ENCODE data around the gene TMEM150A. TPM values are rescaled to one million over a fixed set of nuclear protein-coding genes. Genes with fewer than 3 reads are reported as not detected.

Gene TMEM150A
- total RNA-seq, 1 experiment from 2014 or later = 19.3 TPM

GRCh38 chr2:85597241-85597640 lies 5.3 kb downstream of the TMEM150A start:
- Histone ChIP-seq H2BK20ac (ENCODE audit: low read depth, low read length, poor library complexity, severe bottlenecking) (no peak overlapping the region), H3K14ac (ENCODE audit: insufficient read depth, low read length) (no peak overlapping the region), H4K91ac (ENCODE audit: insufficient read length, low read depth, low read length) (no peak overlapping the region), H2BK5ac (ENCODE audit: insufficient read length, low read length) (no peak overlapping the region), H4K5ac (ENCODE audit: insufficient read length, low read depth, low read length) (no peak overlapping the region), H3K23me2 (ENCODE audit: insufficient read length, low read depth, low read length, poor library complexity, severe bottlenecking) (peaks cover 9% of the 10 kb centered on the region), H3K27ac (ENCODE audit: insufficient read length, low read depth, low read length) (no peak overlapping the region), H2BK12ac (ENCODE audit: insufficient read length, low read depth, low read length) (no peak overlapping the region), H3K4ac (ENCODE audit: low read depth, low read length) (no peak overlapping the region), H3K79me1 (ENCODE audit: insufficient read depth, low read depth, low read length, poor library complexity, severe bottlenecking) (no peaks in the 10 kb centered on the region), H3K4me1 (ENCODE audit: insufficient read depth, low read length) (no peaks in the 10 kb centered on the region), H3K23ac (ENCODE audit: insufficient read length, low read depth, low read length) (no peak overlapping the region), H2BK120ac (ENCODE audit: low read depth, low read length, poor library complexity, severe bottlenecking) (no peak overlapping the region), H4K20me1 (ENCODE audit: control insufficient read depth, insufficient read depth, insufficient read length) (no peaks in the 10 kb centered on the region), H3K9ac (ENCODE audit: extremely low read depth, insufficient read length, low read length) (no peak overlapping the region), H2AK5ac (ENCODE audit: insufficient read length, low read length) (no peak overlapping the region), H2AFZ (ENCODE audit: low read length) (no peak overlapping the region), H3K27me3 (ENCODE audit: insufficient read depth, low read length) (no peaks in the 10 kb centered on the region), H3K56ac (ENCODE audit: insufficient read length, low read depth, low read length) (no peak overlapping the region), H3K9me3 (ENCODE audit: control insufficient read depth, low read depth, low read length) (no peaks in the 10 kb centered on the region), H3K79me2 (ENCODE audit: insufficient read depth, low read length) (no peaks in the 10 kb centered on the region), H3K18ac (ENCODE audit: insufficient read length, low read depth, low read length) (no peak overlapping the region), H4K8ac (replicated peaks; ENCODE audit: insufficient read length, low read depth, low read length) (no peak overlapping the region), H3K4me2 (ENCODE audit: insufficient read depth, insufficient read length, low read length) (no peak overlapping the region), H3T11ph (ENCODE audit: low read length) (no peak overlapping the region), H2BK15ac (ENCODE audit: low read depth, low read length) (no peak overlapping the region)
- TF ChIP-seq, protein P1, sequence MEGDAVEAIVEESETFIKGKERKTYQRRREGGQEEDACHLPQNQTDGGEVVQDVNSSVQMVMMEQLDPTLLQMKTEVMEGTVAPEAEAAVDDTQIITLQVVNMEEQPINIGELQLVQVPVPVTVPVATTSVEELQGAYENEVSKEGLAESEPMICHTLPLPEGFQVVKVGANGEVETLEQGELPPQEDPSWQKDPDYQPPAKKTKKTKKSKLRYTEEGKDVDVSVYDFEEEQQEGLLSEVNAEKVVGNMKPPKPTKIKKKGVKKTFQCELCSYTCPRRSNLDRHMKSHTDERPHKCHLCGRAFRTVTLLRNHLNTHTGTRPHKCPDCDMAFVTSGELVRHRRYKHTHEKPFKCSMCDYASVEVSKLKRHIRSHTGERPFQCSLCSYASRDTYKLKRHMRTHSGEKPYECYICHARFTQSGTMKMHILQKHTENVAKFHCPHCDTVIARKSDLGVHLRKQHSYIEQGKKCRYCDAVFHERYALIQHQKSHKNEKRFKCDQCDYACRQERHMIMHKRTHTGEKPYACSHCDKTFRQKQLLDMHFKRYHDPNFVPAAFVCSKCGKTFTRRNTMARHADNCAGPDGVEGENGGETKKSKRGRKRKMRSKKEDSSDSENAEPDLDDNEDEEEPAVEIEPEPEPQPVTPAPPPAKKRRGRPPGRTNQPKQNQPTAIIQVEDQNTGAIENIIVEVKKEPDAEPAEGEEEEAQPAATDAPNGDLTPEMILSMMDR (conservative IDR thresholded peaks at IDR 0.05) = no peak
- H3K4me3 Mint-ChIP-seq = peak overlapping the region; percentile 99; a peak in 3 of 5 replicates
- no CpG with 5 or more reads among the region's 5 CpGs for WGBS (ENCODE audit: extremely low coverage, insufficient read length, low lambda C conversion rate)
- no peaks in the 10 kb centered on the region for H3K9me3 Mint-ChIP-seq
- DNase-seq = no peak
- H3K4me1 Mint-ChIP-seq = peaks cover 22% of the 10 kb centered on the region in 2 experiments
- peaks cover 3% of the 10 kb centered on the region for H3K27me3 Mint-ChIP-seq (ENCODE audit: low read depth)
- H3K36me3 Mint-ChIP-seq (ENCODE audit: insufficient read depth in 1 of 3, low read depth in 3 of 3) = peaks cover 0 to 24% (median 21%) of the 10 kb centered on the region in 3 experiments; a peak in 5 of 7 replicates
- H3K27ac Mint-ChIP-seq = no peak overlapping the region

Data from H9 (cell line).